Activated naive CD4-positive, alpha-beta T cell treated with Interleukin-2 at 50 U/mL for 16 hours (primary cell): ENCODE data around the gene DGUOK.
"Not testable (repeated sequence)": the region's sequence is repeated elsewhere in the genome, so short reads cannot be mapped to it uniquely, and the experiment has no call there.

Source experiments
- DNase-seq: peaks from one replicate; pipeline ENCODE4 v3.0.0-alpha.2; 2020

DGUOK gene

DNA sequence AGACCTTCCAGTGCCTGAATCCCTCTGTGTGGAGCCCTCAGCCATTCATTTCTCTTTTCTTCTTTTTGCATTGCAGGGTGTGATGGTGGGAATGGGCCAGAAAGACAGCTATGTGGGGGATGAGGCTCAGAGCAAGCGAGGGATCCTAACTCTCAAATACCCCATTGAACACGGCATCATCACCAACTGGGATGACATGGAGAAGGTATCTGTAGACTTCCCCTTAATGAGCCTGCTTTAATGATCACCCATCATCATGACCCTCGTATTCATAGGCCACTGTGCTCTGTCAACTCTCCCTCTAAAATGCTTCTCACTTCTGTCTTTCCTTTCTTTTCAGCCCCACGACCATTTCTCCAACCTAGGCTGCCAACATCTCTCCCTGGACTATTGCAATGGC, 24.4 kb upstream of the DGUOK start:
- DNase-seq, result no peak

DNA sequence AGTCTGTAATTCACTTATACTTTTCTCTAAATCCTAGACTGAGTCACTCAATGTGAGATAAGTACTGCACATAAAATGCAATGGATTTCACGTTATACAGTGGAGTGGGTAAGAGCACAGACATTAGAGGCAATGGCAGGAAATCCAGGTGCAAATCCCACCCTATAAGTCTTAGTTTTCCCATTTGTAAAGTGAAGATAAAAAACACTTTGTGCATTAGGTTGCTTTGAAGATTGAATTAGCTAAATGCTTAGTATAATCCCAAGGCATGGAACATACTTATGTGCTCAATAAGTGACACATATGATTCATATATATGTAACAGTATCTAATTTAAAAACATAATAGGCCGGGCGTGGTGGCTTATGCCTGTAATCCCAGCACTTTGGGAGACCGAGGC, 23.4 kb upstream of the DGUOK start:
- no peak for DNase-seq

- DNase-seq, result not testable (repeated sequence)
These were observed 22.6 kb upstream of the DGUOK start for GRCh38 chr2:73903949-73904613.

DNA sequence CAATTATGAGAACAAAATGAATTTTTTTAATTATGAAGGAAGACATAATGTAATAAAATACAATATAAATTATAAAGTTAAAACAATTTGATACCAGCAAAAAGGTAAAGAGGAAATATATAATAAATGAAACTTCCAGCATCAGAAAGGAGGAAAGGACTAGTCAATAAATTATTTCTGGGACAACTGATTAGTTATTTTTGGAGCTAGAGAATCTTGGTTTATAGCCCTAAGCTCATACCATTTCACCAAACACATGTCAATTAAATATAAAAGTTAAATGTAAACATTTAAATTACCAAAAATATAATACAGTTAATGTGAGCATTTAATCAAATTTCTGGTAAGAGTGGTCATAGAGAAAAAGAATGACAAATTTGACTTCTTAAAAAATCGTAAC, 21.7 kb upstream of the DGUOK start:
- no peak for DNase-seq

- DNase-seq, result no peak
These were observed 19.7 kb upstream of the DGUOK start for GRCh38 chr2:73906847-73907505.

DNA sequence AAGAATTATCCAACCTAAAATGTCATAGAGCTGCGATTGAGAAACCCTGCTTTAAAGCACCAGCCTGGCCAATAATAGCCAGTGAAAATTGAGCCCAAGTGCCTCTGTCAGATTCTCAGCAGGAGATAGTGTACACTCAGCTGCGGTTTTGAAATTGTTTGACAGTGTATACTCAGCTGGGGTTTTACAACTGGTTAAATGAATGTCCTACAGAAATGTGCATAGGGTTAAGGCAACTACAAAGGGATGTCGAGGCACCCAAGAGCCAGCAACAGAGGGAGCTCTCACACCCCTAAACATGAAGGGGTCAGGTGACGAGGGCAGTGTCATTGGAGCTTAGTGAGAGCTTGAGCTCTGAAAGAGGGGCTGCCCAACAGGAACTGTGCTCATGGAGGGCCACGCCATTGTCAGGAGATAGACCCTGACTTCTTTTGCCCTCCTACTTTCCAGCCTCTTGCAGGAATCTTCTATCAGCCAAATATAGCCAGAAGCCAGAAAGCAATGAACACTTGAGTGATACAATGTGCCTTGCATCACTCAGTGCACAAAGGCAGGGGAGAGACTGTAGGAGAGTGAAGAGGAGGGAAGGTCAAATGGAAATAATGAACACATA, 18.7 kb upstream of the DGUOK start:
- DNase-seq, result peak; percentile 53

- DNase-seq, result no peak
These were observed 17.7 kb upstream of the DGUOK start for GRCh38 chr2:73908689-73909652.

GRCh38 chr2:73910873-73911547, 15.7 kb upstream of the DGUOK start:
- no peak for DNase-seq

GRCh38 chr2:73911548-73912208, 15.0 kb upstream of the DGUOK start:
- no peak for DNase-seq

GRCh38 chr2:73913414-73914054, 13.1 kb upstream of the DGUOK start:
- DNase-seq, result no peak

GRCh38 chr2:73914667-73915066, 12.0 kb upstream of the DGUOK start:
- DNase-seq, result no peak

DNA sequence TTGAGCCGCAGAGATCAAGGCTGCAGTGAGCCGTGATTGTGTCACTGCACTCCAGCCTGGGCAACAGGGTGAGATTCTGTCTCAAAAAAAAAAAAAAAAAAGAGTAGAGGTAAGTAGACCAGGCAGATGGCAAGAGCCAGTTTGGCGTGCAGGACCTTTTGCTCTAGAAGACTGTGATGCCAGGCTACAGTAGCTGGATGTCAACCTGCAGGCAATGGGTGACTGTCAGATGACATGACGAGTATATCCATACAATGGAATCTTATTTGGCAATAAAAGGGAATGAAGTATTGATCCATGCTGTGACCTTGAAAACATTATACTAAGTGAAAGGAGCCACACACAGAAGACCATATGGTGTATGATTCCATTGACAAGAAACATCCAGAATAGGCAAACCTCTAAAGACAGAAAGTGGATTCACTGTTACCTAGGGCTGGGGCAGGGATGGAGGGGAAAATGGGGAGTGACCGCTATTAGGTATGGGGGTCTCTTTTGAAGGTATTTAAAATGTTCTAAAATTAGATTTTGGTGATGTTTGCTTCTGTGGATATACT, 11.2 kb upstream of the DGUOK start:
- no peak for DNase-seq

- DNase-seq, result no peak
These were observed 10.0 kb upstream of the DGUOK start for GRCh38 chr2:73916666-73917065.

DNA sequence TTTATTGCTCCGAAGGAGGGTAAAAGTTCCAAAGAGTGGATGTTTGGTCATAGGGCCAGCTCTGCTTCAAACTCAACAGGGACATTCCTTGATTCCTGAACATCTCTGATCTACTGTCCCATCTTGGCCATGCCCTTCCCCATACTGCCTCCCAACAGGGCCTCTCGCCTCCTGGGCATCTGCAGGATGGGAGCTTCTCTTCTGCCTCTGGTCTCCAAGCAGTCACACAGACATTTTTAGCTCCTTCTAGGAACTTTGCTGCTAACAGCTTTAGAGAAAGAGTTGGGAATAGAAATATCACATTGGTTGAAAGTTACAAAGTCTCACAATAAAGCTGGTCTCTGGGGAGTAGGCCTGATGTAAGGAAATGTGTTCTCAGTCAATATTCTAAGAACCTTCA, 9.4 kb upstream of the DGUOK start:
- DNase-seq, result no peak

DNA sequence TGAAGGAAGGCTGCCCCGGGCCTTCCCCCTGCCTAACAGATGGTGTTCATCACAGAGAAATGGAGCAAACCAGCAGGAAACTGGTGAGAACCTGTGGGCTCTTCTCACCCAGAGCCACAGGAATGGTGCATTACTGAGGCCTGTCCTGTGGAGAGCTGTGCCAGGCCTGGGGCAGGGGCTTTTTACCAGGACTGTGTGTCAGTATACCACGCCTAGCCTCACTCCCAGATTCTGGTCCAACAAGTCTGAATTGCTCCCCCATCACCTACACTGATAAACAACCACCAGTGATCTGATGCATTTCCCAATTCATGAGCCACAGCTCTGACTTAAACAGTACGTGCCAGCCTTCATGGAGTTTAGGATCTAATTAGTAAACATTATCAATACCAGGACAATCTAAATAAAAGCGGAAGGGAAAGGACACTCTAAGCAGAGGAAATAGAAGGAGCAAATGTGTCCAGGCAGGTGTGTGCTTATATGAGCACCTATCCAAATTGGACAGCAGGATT, 8.9 kb upstream of the DGUOK start:
- no peak for DNase-seq

DNA sequence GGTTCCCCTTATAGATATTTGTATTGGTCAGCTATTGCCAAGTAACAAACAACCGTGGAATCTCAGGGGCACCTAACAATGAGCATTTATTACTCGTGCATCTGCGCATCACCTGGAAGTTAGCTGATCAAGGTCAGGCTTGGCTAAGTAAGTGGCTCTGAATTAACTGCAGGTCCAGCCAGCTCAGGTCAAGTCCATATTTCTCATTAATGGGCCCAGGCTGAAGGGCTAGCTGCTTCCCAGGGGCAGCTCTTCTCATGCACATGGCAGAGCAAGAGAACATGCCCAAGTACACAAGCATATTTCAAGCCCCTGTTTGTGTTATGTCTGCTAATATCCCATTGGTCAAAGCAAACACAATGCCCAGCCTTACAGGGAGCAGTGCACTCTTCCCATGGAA, 7.8 kb upstream of the DGUOK start:
- DNase-seq, result no peak

DNA sequence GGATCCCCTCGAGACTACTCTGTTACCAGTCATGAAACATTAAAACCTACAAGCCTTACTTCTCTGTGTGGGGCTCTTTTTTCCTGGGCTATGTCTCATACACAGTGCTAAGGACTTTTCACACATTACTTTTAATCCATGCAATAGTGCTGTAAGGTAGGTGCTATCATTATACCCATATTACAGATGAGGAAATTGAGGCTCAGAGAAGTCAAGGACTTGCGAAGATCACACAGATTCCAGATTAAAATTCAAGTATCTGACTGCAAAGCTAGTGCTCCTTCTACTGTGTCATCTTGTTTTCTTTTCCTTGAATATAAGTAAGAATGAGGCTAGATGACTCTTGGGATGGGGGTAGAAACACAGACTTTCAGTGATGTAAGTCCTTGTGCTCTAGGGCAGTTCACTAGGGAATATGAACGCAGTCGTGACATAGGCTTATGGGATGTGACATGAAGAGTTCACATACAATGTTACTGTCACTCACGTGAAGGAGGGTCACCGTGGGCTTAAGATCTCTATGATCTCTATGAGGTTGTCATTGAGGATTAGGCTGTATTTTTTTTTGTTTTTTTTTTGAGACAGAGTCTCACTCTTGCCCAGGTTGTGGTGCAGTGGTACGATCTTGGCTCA, 7.0 kb upstream of the DGUOK start:
- DNase-seq, result no peak

GRCh38 chr2:73920577-73921545, 5.8 kb upstream of the DGUOK start:
- DNase-seq, result peak; percentile 33

DNA sequence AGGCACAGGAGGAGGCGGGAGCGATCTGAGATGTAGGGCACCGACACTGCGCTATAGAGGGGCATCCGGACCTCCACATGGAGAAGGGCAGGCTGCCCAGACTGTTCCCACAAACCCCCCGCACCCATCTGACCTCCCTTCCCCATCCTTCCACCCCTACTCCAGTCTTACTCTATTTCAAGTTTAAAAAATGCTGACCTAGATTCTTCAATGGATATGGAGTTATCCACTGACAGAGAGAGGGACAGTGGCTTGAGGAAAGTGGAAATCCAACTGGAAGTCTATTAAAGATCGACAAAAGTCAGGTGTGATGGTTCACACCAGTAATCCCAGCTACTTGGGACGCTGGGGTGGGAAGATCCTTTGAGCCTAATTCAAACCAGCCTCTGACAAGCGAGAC, 5.1 kb upstream of the DGUOK start:
- no peak for DNase-seq
